ENCODE results near the gene MGMT. TPM values are rescaled to one million over a fixed set of nuclear protein-coding genes. Genes with fewer than 3 reads are reported as not detected.

MGMT gene
- total RNA-seq, 2 experiments from 2014 or later, result 9.0 to 9.6 TPM

GRCh38 chr10:129730993-129731325 lies 263.9 kb downstream of the MGMT start:
- Mint-ChIP-seq H3K4me3 (no peak overlapping the region), H3K4me1 (ENCODE audit: low read depth) (no peaks in the 10 kb centered on the region), H3K9me3 (peaks cover 9% of the 10 kb centered on the region), H3K36me3 (ENCODE audit: low read depth) (peaks cover 47% of the 10 kb centered on the region), H3K27me3 (no peaks in the 10 kb centered on the region), H3K27ac (no peak overlapping the region)
- Histone ChIP-seq H3K27me3 (ENCODE audit: control insufficient read depth in 1 of 2, insufficient read depth in 2 of 2, low read length in 2 of 2) (no peaks in the 10 kb centered on the region), H3K9me3 (ENCODE audit: control insufficient read depth in 1 of 2, insufficient read depth in 1 of 2, low read length in 2 of 2) (peaks cover 13 to 37% of the 10 kb centered on the region in 2 experiments), H3K36me3 (ENCODE audit: insufficient read depth, low read length) (no peaks in the 10 kb centered on the region), H3K4me3 (ENCODE audit: low read length) (no peak overlapping the region), H3K4me1 (ENCODE audit: insufficient read depth, low read length) (no peaks in the 10 kb centered on the region), H3K27ac (ENCODE audit: low read depth in 1 of 2, low read length in 2 of 2) (no peak overlapping the region)
- intact Hi-C loops (cut with DNase I, micrococcal nuclease), result no loop called here
- no peak for ATAC-seq (ENCODE audit: poor library complexity)
- ChIA-PET CTCF (interaction anchor here (0.7 kb wide), 1 partner anchor 302 kb away, joined by 3 read pairs; no protein-coding TSS in a partner anchor), POLR2A (no interaction called here)
- no peak for TF ChIP-seq CTCF (IDR thresholded peaks at IDR 0.05)
- DNase-seq, result no peak

GRCh38 chr10:129740532-129741279 lies 273.7 kb downstream of the MGMT start:
- no peaks in the 10 kb centered on the region for H3K27me3 ChIP-seq (ENCODE audit: control insufficient read depth in 1 of 2, insufficient read depth in 2 of 2, low read length in 2 of 2)
- no peaks in the 10 kb centered on the region for H3K4me1 ChIP-seq (ENCODE audit: insufficient read depth, low read length)
- intact Hi-C loops (cut with DNase I, micrococcal nuclease), result no loop called here
- Mint-ChIP-seq H3K4me1 (ENCODE audit: low read depth) (no peaks in the 10 kb centered on the region), H3K27me3 (no peaks in the 10 kb centered on the region), H3K9me3 (peaks cover 2% of the 10 kb centered on the region), H3K4me3 (no peak overlapping the region), H3K27ac (no peak overlapping the region), H3K36me3 (ENCODE audit: low read depth) (peaks cover 52% of the 10 kb centered on the region)
- no peak overlapping the region for H3K4me3 ChIP-seq (ENCODE audit: low read length)
- no peak overlapping the region for H3K27ac ChIP-seq (ENCODE audit: low read depth in 1 of 2, low read length in 2 of 2)
- no peak for TF ChIP-seq CTCF (IDR thresholded peaks at IDR 0.05)
- no peak for DNase-seq
- H3K9me3 ChIP-seq (ENCODE audit: control insufficient read depth in 1 of 2, insufficient read depth in 1 of 2, low read length in 2 of 2), result peaks cover 5 to 72% of the 10 kb centered on the region in 2 experiments
- no peak for ATAC-seq (ENCODE audit: poor library complexity)
- H3K36me3 ChIP-seq (ENCODE audit: insufficient read depth, low read length), result no peaks in the 10 kb centered on the region
- ChIA-PET CTCF (no interaction called here), POLR2A (no interaction called here)

GRCh38 chr10:129741280-129741977 lies 274.4 kb downstream of the MGMT start:
- no peaks in the 10 kb centered on the region for H3K4me1 Mint-ChIP-seq (ENCODE audit: low read depth)
- no peak for DNase-seq
- H3K9me3 ChIP-seq (ENCODE audit: control insufficient read depth in 1 of 2, insufficient read depth in 1 of 2, low read length in 2 of 2), result peaks cover 5 to 76% of the 10 kb centered on the region in 2 experiments
- CTCF ChIA-PET, result no interaction called here
- TF ChIP-seq CTCF (IDR thresholded peaks at IDR 0.05), result no peak
- H3K27ac Mint-ChIP-seq, result no peak overlapping the region
- H3K4me3 Mint-ChIP-seq, result no peak overlapping the region
- H3K27me3 Mint-ChIP-seq, result no peaks in the 10 kb centered on the region
- H3K27ac ChIP-seq (ENCODE audit: low read depth in 1 of 2, low read length in 2 of 2), result no peak overlapping the region
- POLR2A ChIA-PET, result no interaction called here
- H3K4me1 ChIP-seq (ENCODE audit: insufficient read depth, low read length), result no peaks in the 10 kb centered on the region
- no peak for ATAC-seq (ENCODE audit: poor library complexity)
- no peaks in the 10 kb centered on the region for H3K27me3 ChIP-seq (ENCODE audit: control insufficient read depth in 1 of 2, insufficient read depth in 2 of 2, low read length in 2 of 2)
- no peaks in the 10 kb centered on the region for H3K36me3 ChIP-seq (ENCODE audit: insufficient read depth, low read length)
- intact Hi-C loops (cut with DNase I, micrococcal nuclease), result no loop called here
- H3K4me3 ChIP-seq (ENCODE audit: low read length), result no peak overlapping the region
- peaks cover 58% of the 10 kb centered on the region for H3K36me3 Mint-ChIP-seq (ENCODE audit: low read depth)
- peaks cover 2% of the 10 kb centered on the region for H3K9me3 Mint-ChIP-seq
